DOHH2 (cell line): ENCODE results near the gene DNAH1.

Source experiments
- H3F3A ChIP-seq: fragments of 200-600 bp; sonication (generic), shearing (Covaris generic); 2 replicates; pipeline ENCODE4 v1.6.0; 2016; ENCODE audit warnings: antibody characterized with exemption, mild to moderate bottlenecking; ENCODE audit not compliant: control insufficient read depth, insufficient read depth
- H3K27ac ChIP-seq: fragments of 200-600 bp; sonication (generic); 2 replicates; pipeline ENCODE4 v1.5.1; 2014; ENCODE audit warnings: low read depth, mild to moderate bottlenecking, low read length, moderate library complexity
- H3K27me3 ChIP-seq: fragments of 200-600 bp; sonication (generic); 2 replicates; pipeline ENCODE4 v1.6.1; 2014; ENCODE audit warnings: mild to moderate bottlenecking, low read length, mixed read lengths; ENCODE audit not compliant: control insufficient read depth
- H3K36me3 ChIP-seq: fragments of 200-600 bp; sonication (generic); 2 replicates; pipeline ENCODE4 v1.6.1; 2014; ENCODE audit warnings: mild to moderate bottlenecking, low read length, moderate library complexity, mixed read lengths; ENCODE audit not compliant: control insufficient read depth
- H3K4me1 ChIP-seq: fragments of 200-600 bp; sonication (generic); 2 replicates; pipeline ENCODE4 v1.6.1; 2014; ENCODE audit warnings: mild to moderate bottlenecking, low read length, mixed read lengths; ENCODE audit not compliant: control insufficient read depth
- H3K4me2 ChIP-seq: fragments of 200-600 bp; sonication (generic); 2 replicates; pipeline ENCODE4 v1.6.0; 2014; ENCODE audit warnings: mild to moderate bottlenecking, low read length, moderate library complexity
- H3K4me3 ChIP-seq: fragments of 200-600 bp; sonication (generic); 2 replicates; pipeline ENCODE4 v1.5.1; 2014; ENCODE audit warnings: mild to moderate bottlenecking, low read length, mixed read lengths
- H3K79me2 ChIP-seq: fragments of 200-600 bp; sonication (generic); 2 replicates; pipeline ENCODE4 v1.6.1; 2014; ENCODE audit warnings: mild to moderate bottlenecking, low read length, mixed read lengths; ENCODE audit not compliant: control insufficient read depth
- H3K9me2 ChIP-seq: fragments of 200-600 bp; sonication (generic); replicated peaks from 2 replicates; pipeline ENCODE4 v1.6.1; 2014; ENCODE audit warnings: mild to moderate bottlenecking, low read length, mixed read lengths; ENCODE audit not compliant: control insufficient read depth
- H3K9me3 ChIP-seq: fragments of 200-600 bp; sonication (generic); 2 replicates; pipeline ENCODE4 v1.6.1; 2014; ENCODE audit warnings: antibody characterized with exemption, low read length, mixed read lengths; ENCODE audit not compliant: control insufficient read depth, insufficient read depth
- H4K20me1 ChIP-seq: fragments of 200-600 bp; sonication (generic); 2 replicates; pipeline ENCODE4 v1.6.0; 2014; ENCODE audit warnings: low read depth, mild to moderate bottlenecking, antibody characterized with exemption, low read length, moderate library complexity; ENCODE audit not compliant: control insufficient read depth, insufficient read depth
- EZH2phosphoT487 ChIP-seq: fragments of 200-600 bp; sonication (generic); IDR thresholded peaks from 2 replicates; pipeline ENCODE4 v1.6.1; 2017; ENCODE audit warnings: borderline replicate concordance, mild to moderate bottlenecking, antibody characterized with exemption, low read length, moderate library complexity, mixed read lengths
- TF ChIP-seq, protein P1 (sequence below): fragments of 200-600 bp; sonication (generic); IDR thresholded peaks from one replicate; pipeline ENCODE4 v1.5.1; 2014; ENCODE audit warnings: antibody characterized with exemption, mild to moderate bottlenecking, low read depth, low read length; ENCODE audit not compliant: poor library complexity, severe bottlenecking

DNAH1 gene

DNA sequence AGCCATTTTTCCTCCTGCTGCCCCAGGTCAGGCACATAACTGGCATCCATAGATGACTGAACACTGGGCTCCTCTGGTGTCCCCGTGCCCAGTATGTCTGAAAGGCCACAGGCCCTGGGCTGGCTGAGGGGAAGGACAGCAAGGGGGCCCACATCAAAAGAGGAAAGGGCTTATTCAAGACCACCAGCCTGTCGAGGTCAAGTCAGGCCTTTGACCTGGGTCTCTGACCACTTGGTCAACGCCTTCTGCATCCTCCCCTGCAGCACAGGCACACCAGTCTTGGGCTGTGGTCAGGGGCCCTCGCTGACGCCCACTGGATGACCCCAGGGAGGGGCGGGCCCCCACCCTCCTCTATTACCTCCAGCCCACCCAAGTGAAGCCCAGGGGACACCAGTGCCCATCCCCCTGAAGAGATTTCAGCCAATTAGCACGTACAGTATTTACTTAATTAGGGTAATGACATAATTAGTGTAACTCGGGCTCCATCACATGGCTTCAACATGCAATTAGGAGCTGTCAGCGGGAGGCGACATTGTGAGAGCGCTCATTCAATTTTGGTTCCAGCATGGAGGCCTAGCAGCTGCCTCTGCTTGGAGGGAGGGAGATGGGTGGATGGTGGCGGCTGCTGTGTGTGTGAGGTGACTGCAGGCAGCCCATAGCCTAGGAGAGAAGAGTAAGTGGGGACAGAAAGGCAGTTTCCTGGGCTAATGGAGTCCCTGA is 13.5 kb upstream of the DNAH1 start:
- H4K20me1 ChIP-seq: no peaks in the 10 kb centered on the region
- H3K4me1 ChIP-seq: no peaks in the 10 kb centered on the region
- H3K9me2 ChIP-seq: no peaks in the 10 kb centered on the region
- H3K79me2 ChIP-seq: no peaks in the 10 kb centered on the region
- H3K36me3 ChIP-seq: no peaks in the 10 kb centered on the region
- H3K27ac ChIP-seq: no peak overlapping the region
- no peaks in the 10 kb centered on the region for H3F3A ChIP-seq
- no peak overlapping the region for H3K4me2 ChIP-seq
- H3K27me3 ChIP-seq: no peaks in the 10 kb centered on the region; the same call in 1 of the 2 replicates
- no peak overlapping the region for H3K4me3 ChIP-seq
- H3K9me3 ChIP-seq: no peaks in the 10 kb centered on the region
- TF ChIP-seq, protein P1, sequence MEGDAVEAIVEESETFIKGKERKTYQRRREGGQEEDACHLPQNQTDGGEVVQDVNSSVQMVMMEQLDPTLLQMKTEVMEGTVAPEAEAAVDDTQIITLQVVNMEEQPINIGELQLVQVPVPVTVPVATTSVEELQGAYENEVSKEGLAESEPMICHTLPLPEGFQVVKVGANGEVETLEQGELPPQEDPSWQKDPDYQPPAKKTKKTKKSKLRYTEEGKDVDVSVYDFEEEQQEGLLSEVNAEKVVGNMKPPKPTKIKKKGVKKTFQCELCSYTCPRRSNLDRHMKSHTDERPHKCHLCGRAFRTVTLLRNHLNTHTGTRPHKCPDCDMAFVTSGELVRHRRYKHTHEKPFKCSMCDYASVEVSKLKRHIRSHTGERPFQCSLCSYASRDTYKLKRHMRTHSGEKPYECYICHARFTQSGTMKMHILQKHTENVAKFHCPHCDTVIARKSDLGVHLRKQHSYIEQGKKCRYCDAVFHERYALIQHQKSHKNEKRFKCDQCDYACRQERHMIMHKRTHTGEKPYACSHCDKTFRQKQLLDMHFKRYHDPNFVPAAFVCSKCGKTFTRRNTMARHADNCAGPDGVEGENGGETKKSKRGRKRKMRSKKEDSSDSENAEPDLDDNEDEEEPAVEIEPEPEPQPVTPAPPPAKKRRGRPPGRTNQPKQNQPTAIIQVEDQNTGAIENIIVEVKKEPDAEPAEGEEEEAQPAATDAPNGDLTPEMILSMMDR: no peak
- TF ChIP-seq EZH2phosphoT487: no peak

GRCh38 chr3:52303811-52304210 is 12.3 kb upstream of the DNAH1 start:
- Histone ChIP-seq H3K4me1 (no peaks in the 10 kb centered on the region), H4K20me1 (no peaks in the 10 kb centered on the region)

DNA sequence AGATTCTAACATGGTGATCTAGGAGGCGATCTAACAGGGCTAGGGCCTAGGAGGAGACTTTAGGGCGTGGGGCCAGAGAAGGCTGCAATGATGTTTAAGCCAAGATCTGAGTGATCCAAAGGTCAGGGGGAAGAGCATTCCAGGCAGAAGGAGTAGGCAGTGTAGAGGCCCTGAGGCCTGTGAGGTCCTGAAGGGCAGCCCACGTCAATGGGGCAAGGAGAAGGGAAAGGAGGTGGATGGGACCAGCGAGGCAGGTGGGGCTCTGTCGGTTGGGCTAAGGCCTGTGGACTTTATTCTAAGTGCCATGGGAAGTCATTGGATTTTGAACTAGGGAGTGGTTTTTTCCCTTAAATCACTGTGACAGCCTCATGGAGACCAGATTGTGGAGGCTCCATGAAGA is 10.2 kb upstream of the DNAH1 start:
- Histone ChIP-seq H4K20me1 (no peaks in the 10 kb centered on the region), H3K4me1 (no peaks in the 10 kb centered on the region), H3K36me3 (no peaks in the 10 kb centered on the region), H3K9me2 (no peaks in the 10 kb centered on the region), H3K27me3 (no peaks in the 10 kb centered on the region), H3K79me2 (no peaks in the 10 kb centered on the region), H3K4me2 (no peak overlapping the region), H3K9me3 (no peaks in the 10 kb centered on the region), H3F3A (no peaks in the 10 kb centered on the region), H3K27ac (no peak overlapping the region), H3K4me3 (no peak overlapping the region)
- TF ChIP-seq, protein P1: no peak
- TF ChIP-seq EZH2phosphoT487: no peak

More at GRCh38 chr3:52303811-52304210, 12.3 kb upstream of the DNAH1 start:
- H3K9me3 ChIP-seq: no peaks in the 10 kb centered on the region
- TF ChIP-seq EZH2phosphoT487: no peak
- TF ChIP-seq, protein P1: no peak
- H3K27ac ChIP-seq: no peak overlapping the region
- H3K4me3 ChIP-seq: no peak overlapping the region
- H3K9me2 ChIP-seq: no peaks in the 10 kb centered on the region
- no peak overlapping the region for H3K4me2 ChIP-seq
- H3K27me3 ChIP-seq: no peaks in the 10 kb centered on the region; the same call in 1 of the 2 replicates
- H3F3A ChIP-seq: no peaks in the 10 kb centered on the region
- no peaks in the 10 kb centered on the region for H3K36me3 ChIP-seq
- H3K79me2 ChIP-seq: no peaks in the 10 kb centered on the region
